ENCODE measurements around the gene ARL4D.
A peak's percentile ranks its signal among the peaks of the same experiment; 100 is the strongest.

The ARL4D gene

DNA sequence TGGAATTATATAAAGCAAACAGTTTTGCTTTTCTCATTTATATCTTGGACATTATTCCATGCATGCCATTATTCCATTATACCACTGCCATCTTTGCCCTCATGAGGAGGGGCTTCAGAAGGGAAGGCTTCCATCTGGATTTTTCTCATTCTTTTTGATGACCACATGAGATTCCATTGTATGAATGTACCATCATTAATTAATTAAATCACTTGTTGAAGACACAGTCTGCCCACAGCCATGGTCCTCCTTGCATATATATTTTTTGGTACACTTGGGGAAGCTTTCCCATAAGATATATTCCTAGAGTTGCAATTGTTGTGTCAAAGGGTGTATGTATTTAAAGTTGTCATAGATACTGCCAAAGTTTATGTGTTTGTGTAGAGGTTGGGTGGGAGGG lies 7.1 kb downstream of the ARL4D start:
- peaks cover 17% of the 10 kb centered on the region for H3K4me1 ChIP-seq
- no peak overlapping the region for H3K4me3 ChIP-seq (ENCODE audit: low read depth, low read length)
- no peaks in the 10 kb centered on the region for H3K36me3 ChIP-seq (ENCODE audit: control insufficient read depth, insufficient read depth, low read length)

DNA sequence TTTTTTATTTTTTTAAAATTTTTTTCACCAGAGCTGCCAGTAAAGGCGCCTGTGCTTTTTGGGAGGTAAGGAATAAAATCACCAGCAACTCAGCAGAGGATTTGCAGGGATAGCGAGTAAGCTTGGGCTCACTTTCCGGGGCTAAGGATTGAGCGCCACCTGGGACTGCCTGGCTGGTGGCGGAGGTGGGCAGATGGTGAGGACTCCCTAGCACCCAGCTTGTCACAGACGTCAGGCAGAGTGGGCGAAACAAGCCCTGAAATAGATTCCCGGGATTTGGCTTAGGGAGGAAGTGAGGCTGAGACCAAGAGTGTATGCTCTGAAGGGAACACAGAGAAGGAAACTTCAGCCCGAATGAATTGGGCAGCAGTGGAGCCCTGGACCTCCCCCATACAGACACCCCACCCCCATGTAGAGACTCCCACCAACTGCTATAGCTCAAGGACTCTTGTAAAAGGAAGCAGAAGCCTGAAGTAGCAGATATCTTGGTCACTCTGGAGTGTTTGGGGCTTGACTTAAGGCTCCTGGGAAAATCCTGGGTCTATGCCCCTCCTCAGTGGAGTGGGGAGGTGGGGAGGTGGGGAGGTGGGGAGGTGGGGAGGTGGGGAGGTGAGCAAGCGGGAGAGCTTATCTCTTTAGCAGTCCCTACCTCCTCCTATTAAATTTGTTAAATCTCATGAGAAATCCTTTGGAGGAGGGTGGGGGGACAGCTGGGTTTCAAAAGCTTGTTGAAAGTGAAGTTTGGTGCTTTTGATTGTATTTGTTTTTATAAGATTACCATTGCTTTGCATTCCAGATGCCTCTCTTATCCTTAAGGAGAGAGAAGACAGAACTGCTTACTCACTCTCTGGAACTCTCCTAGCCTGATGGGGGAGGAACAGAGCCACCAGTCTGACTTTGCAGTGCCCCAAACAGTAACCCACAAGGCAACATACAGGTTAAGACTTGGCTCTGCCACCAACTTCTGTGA lies 8.2 kb downstream of the ARL4D start:
- Histone ChIP-seq H3K36me3 (ENCODE audit: control insufficient read depth, insufficient read depth, low read length) (no peaks in the 10 kb centered on the region), H3K9ac (no peak overlapping the region), H3K79me2 (no peaks in the 10 kb centered on the region), H3K4me3 (ENCODE audit: low read depth, low read length) (no peak overlapping the region), H2AFZ (no peak overlapping the region), H3K27ac (no peak overlapping the region), H3K9me3 (ENCODE audit: control insufficient read depth, low read length) (no peaks in the 10 kb centered on the region), H3K27me3 (ENCODE audit: control insufficient read depth, insufficient read depth, low read length) (no peaks in the 10 kb centered on the region), H3K4me1 (peaks cover 22% of the 10 kb centered on the region), H3K4me2 (ENCODE audit: low read length) (no peak overlapping the region)
- TF ChIP-seq, protein P1, sequence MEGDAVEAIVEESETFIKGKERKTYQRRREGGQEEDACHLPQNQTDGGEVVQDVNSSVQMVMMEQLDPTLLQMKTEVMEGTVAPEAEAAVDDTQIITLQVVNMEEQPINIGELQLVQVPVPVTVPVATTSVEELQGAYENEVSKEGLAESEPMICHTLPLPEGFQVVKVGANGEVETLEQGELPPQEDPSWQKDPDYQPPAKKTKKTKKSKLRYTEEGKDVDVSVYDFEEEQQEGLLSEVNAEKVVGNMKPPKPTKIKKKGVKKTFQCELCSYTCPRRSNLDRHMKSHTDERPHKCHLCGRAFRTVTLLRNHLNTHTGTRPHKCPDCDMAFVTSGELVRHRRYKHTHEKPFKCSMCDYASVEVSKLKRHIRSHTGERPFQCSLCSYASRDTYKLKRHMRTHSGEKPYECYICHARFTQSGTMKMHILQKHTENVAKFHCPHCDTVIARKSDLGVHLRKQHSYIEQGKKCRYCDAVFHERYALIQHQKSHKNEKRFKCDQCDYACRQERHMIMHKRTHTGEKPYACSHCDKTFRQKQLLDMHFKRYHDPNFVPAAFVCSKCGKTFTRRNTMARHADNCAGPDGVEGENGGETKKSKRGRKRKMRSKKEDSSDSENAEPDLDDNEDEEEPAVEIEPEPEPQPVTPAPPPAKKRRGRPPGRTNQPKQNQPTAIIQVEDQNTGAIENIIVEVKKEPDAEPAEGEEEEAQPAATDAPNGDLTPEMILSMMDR (IDR thresholded peaks at IDR 0.05): no peak

More for the DNA sequence above, 7.1 kb downstream of the ARL4D start:
- H3K9ac ChIP-seq: no peak overlapping the region
- no peaks in the 10 kb centered on the region for H3K9me3 ChIP-seq (ENCODE audit: control insufficient read depth, low read length)
- TF ChIP-seq, protein P1 (IDR thresholded peaks at IDR 0.05): no peak
- H3K27ac ChIP-seq: no peak overlapping the region
- no peak overlapping the region for H3K4me2 ChIP-seq (ENCODE audit: low read length)
- H2AFZ ChIP-seq: no peak overlapping the region
- H3K27me3 ChIP-seq (ENCODE audit: control insufficient read depth, insufficient read depth, low read length): no peaks in the 10 kb centered on the region
- H3K79me2 ChIP-seq: no peaks in the 10 kb centered on the region

DNA sequence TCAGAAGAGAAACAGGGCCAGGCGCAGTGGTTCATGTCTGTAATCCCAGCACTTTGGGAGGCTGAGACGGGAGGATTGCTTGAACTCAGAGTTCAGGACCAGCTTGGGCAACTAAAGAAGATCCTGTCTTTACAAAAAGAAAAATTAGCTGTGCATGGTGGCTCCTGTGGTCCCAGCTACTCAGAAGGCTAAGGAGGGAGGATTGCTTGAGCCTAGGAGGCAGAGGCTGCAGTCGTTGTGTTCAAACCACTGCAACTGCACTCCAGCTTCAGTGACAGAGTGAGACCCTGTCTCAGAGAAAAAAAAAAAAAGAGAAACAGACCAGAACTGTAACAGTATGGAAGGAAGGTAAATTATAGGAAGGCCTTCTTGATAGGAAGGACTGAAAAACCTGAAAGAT lies 10.3 kb downstream of the ARL4D start:
- Histone ChIP-seq H3K27me3 (ENCODE audit: control insufficient read depth, insufficient read depth, low read length) (no peaks in the 10 kb centered on the region), H3K4me1 (peaks cover 27% of the 10 kb centered on the region), H3K27ac (peak overlapping the region; percentile 86), H3K79me2 (no peaks in the 10 kb centered on the region), H3K4me2 (ENCODE audit: low read length) (no peak overlapping the region), H3K4me3 (ENCODE audit: low read depth, low read length) (no peak overlapping the region), H3K9me3 (ENCODE audit: control insufficient read depth, low read length) (no peaks in the 10 kb centered on the region), H2AFZ (no peak overlapping the region), H3K36me3 (ENCODE audit: control insufficient read depth, insufficient read depth, low read length) (no peaks in the 10 kb centered on the region), H3K9ac (no peak overlapping the region)
- TF ChIP-seq, protein P1 (IDR thresholded peaks at IDR 0.05): no peak

DNA sequence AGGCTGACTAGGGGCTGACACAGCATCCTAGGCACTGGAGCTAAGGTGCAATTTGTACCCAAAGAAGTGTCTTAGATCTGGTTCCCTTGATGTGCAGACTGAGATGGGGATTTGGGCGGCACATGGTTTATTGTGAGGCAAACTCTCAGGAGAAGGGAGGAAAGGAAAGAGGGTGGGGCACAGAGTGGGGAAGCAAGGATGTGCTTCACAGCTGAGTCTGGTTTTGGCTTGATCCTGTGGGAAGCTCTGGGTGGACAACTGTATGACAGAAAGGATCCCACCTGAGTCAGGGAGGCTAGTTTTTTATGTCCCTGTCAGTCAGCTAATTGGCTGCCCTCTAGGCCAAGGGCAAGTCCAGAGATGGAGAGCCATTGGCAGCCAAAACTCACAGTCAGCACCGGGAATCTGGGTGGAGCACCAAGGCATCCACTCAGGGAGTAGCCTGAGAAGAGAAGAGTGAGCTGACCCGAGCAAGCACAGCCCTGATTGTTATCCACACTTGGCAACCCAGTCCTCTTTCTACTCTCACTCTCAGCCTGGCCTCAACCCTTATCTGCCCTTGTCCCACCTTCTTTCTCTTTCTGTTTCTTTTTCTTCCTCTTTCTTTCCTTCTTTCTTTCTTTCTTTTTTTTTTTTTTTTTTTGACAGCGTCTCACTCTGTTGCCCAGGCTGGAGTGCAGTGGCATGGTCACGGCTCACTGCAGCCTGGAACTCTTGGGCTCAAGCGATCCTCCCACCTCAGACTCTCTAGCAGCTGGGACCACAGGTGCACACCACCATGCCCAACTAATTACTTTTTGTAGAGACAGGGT lies 12.0 kb downstream of the ARL4D start:
- no peaks in the 10 kb centered on the region for H3K36me3 ChIP-seq (ENCODE audit: control insufficient read depth, insufficient read depth, low read length)
- peak overlapping the region; percentile 86 for H3K27ac ChIP-seq
- no peak overlapping the region for H3K9ac ChIP-seq
- peaks cover 27% of the 10 kb centered on the region for H3K4me1 ChIP-seq
- H3K79me2 ChIP-seq: no peaks in the 10 kb centered on the region
- H3K4me2 ChIP-seq (ENCODE audit: low read length): peak overlapping the region; percentile 50
- no peaks in the 10 kb centered on the region for H3K27me3 ChIP-seq (ENCODE audit: control insufficient read depth, insufficient read depth, low read length)
- TF ChIP-seq, protein P1 (IDR thresholded peaks at IDR 0.05): no peak
- no peak overlapping the region for H3K4me3 ChIP-seq (ENCODE audit: low read depth, low read length)
- H2AFZ ChIP-seq: peak overlapping the region; percentile 67
- H3K9me3 ChIP-seq (ENCODE audit: control insufficient read depth, low read length): no peaks in the 10 kb centered on the region

Measured in parathyroid adenoma (tissue), 2 donors.